CD4-positive, alpha-beta memory T cell (primary cell): ENCODE data around the gene ZNRF2. TPM values are rescaled to one million over a fixed set of nuclear protein-coding genes. Genes with fewer than 3 reads are reported as not detected.
A peak's percentile ranks its signal among the peaks of the same experiment; 100 is the strongest.

Source experiments
- CTCF ChIA-PET: fragments of 350-600 bp; sonication (Branson Sonifier 250); formaldehyde crosslinking; loops from one replicate; lab custom pipeline; 2021; ENCODE audit warnings: inconsistent platforms; ENCODE audit not compliant: partially characterized antibody; lab: Charles Lee
- POLR2A ChIA-PET: fragments of 350-600 bp; sonication (Branson Sonifier 250); formaldehyde crosslinking; loops from one replicate; lab custom pipeline; 2021; ENCODE audit not compliant: partially characterized antibody; lab: Charles Lee
- DNase-seq, 5 donors: peaks; one replicate each; pipeline versions ENCODE4 v3.0.0 to v3.0.0-alpha.2; 2020 to 2022; ENCODE audit warnings: mixed read lengths in 1 of 5
- H3K27ac ChIP-seq: one replicate; pipeline ENCODE4 v1.7.0; 2013; ENCODE audit warnings: low read depth, low read length
- H3K27me3 ChIP-seq: 2 replicates; pipeline ENCODE4 v1.7.0; 2013; ENCODE audit warnings: mild to moderate bottlenecking, low read length, moderate library complexity; ENCODE audit not compliant: insufficient read depth
- H3K36me3 ChIP-seq: 2 replicates; pipeline ENCODE4 v1.7.0; 2013; ENCODE audit warnings: mild to moderate bottlenecking, low read length, moderate library complexity; ENCODE audit not compliant: insufficient read depth
- H3K4me1 ChIP-seq: 2 replicates; pipeline ENCODE4 v1.7.0; 2013; ENCODE audit warnings: mild to moderate bottlenecking, low read length, moderate library complexity; ENCODE audit not compliant: insufficient read depth
- H3K4me3 ChIP-seq, 2 donors: one replicate each; pipeline ENCODE4 v1.7.0; 2013; ENCODE audit warnings: low read length in 2 of 2, mild to moderate bottlenecking in 1 of 2
- H3K9me3 ChIP-seq, 2 donors: one replicate each; pipeline ENCODE4 v1.7.0; 2013; ENCODE audit warnings: low read length in 2 of 2, control low read depth in 1 of 2; ENCODE audit not compliant: control insufficient read depth in 1 of 2
- H3K27ac Mint-ChIP-seq, 7 donors: one replicate each; pipeline ENCODE4 v1.8.0; 2020 to 2021; ENCODE audit warnings: mixed read lengths in 7 of 7, mild to moderate bottlenecking in 6 of 7, inconsistent platforms in 3 of 7, moderate library complexity in 3 of 7
- H3K27me3 Mint-ChIP-seq, 2 donors: one replicate each; pipeline ENCODE4 v1.8.0; 2020 to 2021; ENCODE audit warnings: mixed read lengths in 2 of 2
- H3K36me3 Mint-ChIP-seq, 2 donors: one replicate each; pipeline ENCODE4 v1.8.0; 2020 to 2021; ENCODE audit warnings: mixed read lengths in 2 of 2, inconsistent platforms in 1 of 2, mild to moderate bottlenecking in 1 of 2
- H3K4me1 Mint-ChIP-seq, 4 donors: one replicate each; pipeline ENCODE4 v1.8.0; 2020 to 2021; ENCODE audit warnings: mixed read lengths in 4 of 4, mild to moderate bottlenecking in 1 of 4
- H3K4me3 Mint-ChIP-seq, 8 donors: one replicate each; pipeline ENCODE4 v1.8.0; 2020 to 2021; ENCODE audit warnings: mixed read lengths in 8 of 8, mild to moderate bottlenecking in 7 of 8, moderate library complexity in 6 of 8, inconsistent platforms in 3 of 8
- H3K9me3 Mint-ChIP-seq, 8 donors: one replicate each; pipeline ENCODE4 v1.8.0; 2020 to 2021; ENCODE audit warnings: mixed read lengths in 8 of 8, mild to moderate bottlenecking in 5 of 8, inconsistent platforms in 3 of 8, moderate library complexity in 1 of 8
- intact Hi-C: fragments of 100-400 bp; cut with micrococcal nuclease; formaldehyde crosslinking; loops from one replicate; pipeline ENCODE4 v1.15.1; 2023
- polyA plus RNA-seq, 2 donors: library from polyadenylated mRNA; unstranded; fragments of 300-500 nt; fragmentation: Illumina TruSeq; gene quantifications; one replicate each; pipeline ENCODE4 v1.2.3, GENCODE V29; 2021
- total RNA-seq, 2 experiments: library from RNA; stranded (reverse); gene quantifications; one replicate each; pipeline ENCODE4 v1.2.3, GENCODE V29; 2021

The ZNRF2 gene
- total and polyA plus RNA-seq, 4 experiments from 2014 or later: 0.59 to 39.4 (median 20.4) TPM

DNA sequence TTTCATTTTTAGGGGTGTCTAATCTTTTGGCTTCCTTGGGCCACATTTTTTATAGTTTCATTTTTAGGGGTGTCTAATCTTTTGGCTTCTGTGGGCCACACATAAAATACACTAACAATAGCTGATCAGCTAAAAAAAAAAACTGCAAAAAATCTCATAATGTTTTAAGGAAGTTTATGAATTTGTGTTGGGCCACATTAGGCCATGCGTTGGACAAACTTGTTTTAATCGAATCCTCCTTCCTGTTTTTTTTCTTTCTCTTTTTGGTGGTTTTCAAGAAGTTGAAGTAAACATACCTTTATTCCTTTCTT, 37.4 kb downstream of the ZNRF2 start:
- Histone ChIP-seq H3K36me3 (no peaks in the 10 kb centered on the region), H3K4me1 (peaks cover 69% of the 10 kb centered on the region), H3K27me3 (no peaks in the 10 kb centered on the region), H3K4me3 (peak overlapping the region; percentile 32 to 39), H3K27ac (peak overlapping the region; percentile 76), H3K9me3 (no peaks in the 10 kb centered on the region)
- CTCF ChIA-PET: interaction anchor here (0.9 to 7.7 kb wide), 10 partner anchors 9 to 157 kb away, joined by 3 to 55 read pairs (median 4); partner anchors contain the start of gene NOD1
- H3K27me3 Mint-ChIP-seq: no peaks in the 10 kb centered on the region
- peaks cover 0 to 4% (median 0%) of the 10 kb centered on the region in 8 donors for H3K9me3 Mint-ChIP-seq
- H3K4me3 Mint-ChIP-seq: peak overlapping the region; percentile 80 to 92 (median 89)
- POLR2A ChIA-PET: interaction anchor here (0.9 to 4.4 kb wide), 17 partner anchors 9 to 187 kb away, joined by 3 to 78 read pairs (median 9); partner anchors contain the start of genes MTURN and ZNRF2
- peak overlapping the region; percentile 85 to 98 (median 96) for H3K27ac Mint-ChIP-seq
- H3K36me3 Mint-ChIP-seq: peaks cover 14% of the 10 kb centered on the region in 2 donors
- peaks cover 53 to 84% (median 68%) of the 10 kb centered on the region in 4 donors for H3K4me1 Mint-ChIP-seq
- intact Hi-C loops: loop anchor here (1.0 to 2.0 kb wide), 4 partner anchors 8 to 36 kb away; no protein-coding TSS in a partner anchor
- peak in 2 of 5 donors; percentile 10 to 30 for DNase-seq

DNA sequence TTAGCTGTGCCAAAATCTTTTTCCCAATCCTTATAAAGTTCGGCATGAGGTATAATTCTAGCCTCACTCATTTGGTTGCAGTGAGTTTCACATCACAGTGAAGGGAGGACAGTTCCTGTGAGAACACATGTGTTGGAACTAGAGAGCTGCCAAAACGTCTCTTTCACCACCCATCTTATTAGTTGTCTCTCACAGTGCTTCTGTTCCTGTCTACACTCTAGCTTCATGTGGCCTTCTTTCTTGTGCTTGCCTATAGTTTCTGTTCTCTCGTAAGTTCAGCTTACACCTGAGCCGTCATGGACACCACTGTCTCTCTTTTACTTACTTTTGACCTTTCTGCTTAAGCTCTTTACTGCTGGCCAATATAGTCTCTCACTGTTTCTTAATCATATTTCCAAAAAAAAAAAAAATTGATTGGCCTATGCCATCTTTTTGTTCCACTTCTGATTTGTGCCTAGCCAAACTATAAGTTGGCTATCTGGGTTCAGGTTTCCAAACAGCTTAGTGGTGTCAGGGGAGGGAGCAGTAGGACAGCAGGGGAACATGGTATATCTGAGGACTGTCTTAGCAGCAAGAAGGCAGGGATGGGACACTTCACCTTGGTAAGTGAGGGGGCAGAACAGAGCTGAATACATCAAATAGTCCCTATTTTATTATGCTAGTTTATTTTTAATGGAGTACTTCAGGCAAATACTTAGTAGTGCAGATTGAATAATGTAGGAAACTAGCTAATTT, 38.0 kb downstream of the ZNRF2 start:
- ChIA-PET POLR2A (interaction anchor here (0.6 to 4.4 kb wide), 22 partner anchors 9 to 412 kb away, joined by 3 to 78 read pairs (median 7); partner anchors contain the start of genes MTURN, NOD1 and ZNRF2), CTCF (interaction anchor here (0.7 to 7.7 kb wide), 17 partner anchors 8 to 156 kb away, joined by 3 to 55 read pairs (median 3); partner anchors contain the start of gene NOD1)
- Mint-ChIP-seq H3K27ac (peak overlapping the region; percentile 85 to 98 (median 96)), H3K4me1 (peaks cover 53 to 82% (median 65%) of the 10 kb centered on the region in 4 donors), H3K9me3 (peaks cover 0 to 4% (median 0%) of the 10 kb centered on the region in 8 donors), H3K36me3 (peaks cover 14 to 16% of the 10 kb centered on the region in 2 donors), H3K27me3 (no peaks in the 10 kb centered on the region), H3K4me3 (peak overlapping the region; percentile 80 to 92 (median 89))
- Histone ChIP-seq H3K27me3 (no peaks in the 10 kb centered on the region), H3K27ac (peak overlapping the region; percentile 76), H3K36me3 (no peaks in the 10 kb centered on the region), H3K4me3 (peak overlapping the region; percentile 32 to 39), H3K4me1 (peaks cover 63% of the 10 kb centered on the region), H3K9me3 (no peaks in the 10 kb centered on the region)
- peak in 4 of 5 donors; percentile 29 to 45 (median 37) for DNase-seq
- intact Hi-C loops: loop anchor here (1.0 to 2.0 kb wide), 4 partner anchors 8 to 36 kb away; no protein-coding TSS in a partner anchor

DNA sequence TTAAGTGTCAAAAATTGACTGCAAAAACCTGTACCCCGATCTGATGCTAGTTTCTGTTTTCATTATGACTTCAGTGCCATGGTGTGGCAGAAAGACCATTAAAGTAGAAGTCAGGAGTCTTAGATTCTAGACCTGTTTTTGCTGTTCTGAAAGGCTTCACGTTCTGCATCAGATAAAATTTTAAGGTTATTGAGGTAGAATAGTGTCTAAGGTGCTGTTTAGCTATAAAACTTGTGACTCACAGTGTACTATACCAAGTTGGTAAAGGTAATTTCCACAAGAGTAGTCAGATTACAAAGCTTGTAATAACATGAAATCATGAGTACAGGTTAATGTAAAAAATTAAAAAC, 38.6 kb downstream of the ZNRF2 start:
- peak overlapping the region; percentile 80 to 92 (median 89) for H3K4me3 Mint-ChIP-seq
- H3K9me3 Mint-ChIP-seq: peaks cover 0 to 4% (median 0%) of the 10 kb centered on the region in 8 donors
- peaks cover 47 to 78% (median 60%) of the 10 kb centered on the region in 4 donors for H3K4me1 Mint-ChIP-seq
- H3K27me3 ChIP-seq: no peaks in the 10 kb centered on the region
- H3K4me3 ChIP-seq: peak overlapping the region; percentile 32 to 39
- intact Hi-C loops: loop anchor here (2.0 kb wide), 1 partner anchor 16 kb away; no protein-coding TSS in a partner anchor
- peaks cover 61% of the 10 kb centered on the region for H3K4me1 ChIP-seq
- ChIA-PET CTCF (interaction anchor here (0.7 to 7.7 kb wide), 13 partner anchors 8 to 155 kb away, joined by 3 to 55 read pairs (median 4); partner anchors contain the start of gene NOD1), POLR2A (interaction anchor here (0.6 to 4.4 kb wide), 18 partner anchors 8 to 412 kb away, joined by 3 to 78 read pairs (median 8); partner anchors contain the start of genes NOD1 and ZNRF2)
- no peaks in the 10 kb centered on the region for H3K36me3 ChIP-seq
- peaks cover 14 to 16% of the 10 kb centered on the region in 2 donors for H3K36me3 Mint-ChIP-seq
- peak overlapping the region; percentile 85 to 98 (median 96) for H3K27ac Mint-ChIP-seq
- DNase-seq: peak in 4 of 5 donors; percentile 19 to 25 (median 20)
- H3K9me3 ChIP-seq: no peaks in the 10 kb centered on the region
- no peaks in the 10 kb centered on the region for H3K27me3 Mint-ChIP-seq
- peak overlapping the region; percentile 76 for H3K27ac ChIP-seq

DNA sequence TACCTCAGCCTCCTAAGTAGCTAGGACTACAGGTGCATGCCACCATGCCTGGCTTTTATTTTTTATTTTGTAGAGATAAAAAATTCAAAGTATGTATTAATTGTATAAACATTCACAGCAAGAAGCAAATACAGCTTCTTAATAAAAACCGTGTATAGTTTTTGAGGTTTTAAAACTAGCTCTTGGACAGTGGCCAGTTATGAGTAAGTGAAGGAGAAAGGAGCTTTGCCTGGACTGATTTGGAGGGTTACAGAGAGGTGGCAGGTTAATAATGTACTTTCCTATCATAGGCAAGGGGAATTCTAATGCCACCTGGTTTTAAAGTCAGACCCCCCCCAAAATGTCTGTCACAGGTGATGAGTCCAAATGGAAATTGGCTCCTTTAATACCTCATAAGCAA, 43.4 kb downstream of the ZNRF2 start:
- intact Hi-C loops: no loop called here
- Histone ChIP-seq H3K36me3 (no peaks in the 10 kb centered on the region), H3K4me3 (no peak overlapping the region), H3K4me1 (peaks cover 67% of the 10 kb centered on the region), H3K9me3 (no peaks in the 10 kb centered on the region), H3K27me3 (no peaks in the 10 kb centered on the region), H3K27ac (no peak overlapping the region)
- H3K36me3 Mint-ChIP-seq: peaks cover 12 to 16% of the 10 kb centered on the region in 2 donors
- ChIA-PET CTCF (interaction anchor here (1.1 to 7.7 kb wide), 2 partner anchors 14 to 23 kb away, joined by 3 to 55 read pairs; no protein-coding TSS in a partner anchor), POLR2A (interaction anchor here (0.7 to 8.4 kb wide), 4 partner anchors 10 to 151 kb away, joined by 3 to 77 read pairs (median 4); no protein-coding TSS in a partner anchor)
- no peaks in the 10 kb centered on the region for H3K27me3 Mint-ChIP-seq
- no peak overlapping the region for H3K4me3 Mint-ChIP-seq
- H3K4me1 Mint-ChIP-seq: peaks cover 53 to 80% (median 67%) of the 10 kb centered on the region in 4 donors
- no peak for DNase-seq
- peak overlapping the region in 3 of 7 donors; percentile 16 to 53 (median 19) for H3K27ac Mint-ChIP-seq
- H3K9me3 Mint-ChIP-seq: peaks cover 0 to 4% (median 0%) of the 10 kb centered on the region in 8 donors

DNA sequence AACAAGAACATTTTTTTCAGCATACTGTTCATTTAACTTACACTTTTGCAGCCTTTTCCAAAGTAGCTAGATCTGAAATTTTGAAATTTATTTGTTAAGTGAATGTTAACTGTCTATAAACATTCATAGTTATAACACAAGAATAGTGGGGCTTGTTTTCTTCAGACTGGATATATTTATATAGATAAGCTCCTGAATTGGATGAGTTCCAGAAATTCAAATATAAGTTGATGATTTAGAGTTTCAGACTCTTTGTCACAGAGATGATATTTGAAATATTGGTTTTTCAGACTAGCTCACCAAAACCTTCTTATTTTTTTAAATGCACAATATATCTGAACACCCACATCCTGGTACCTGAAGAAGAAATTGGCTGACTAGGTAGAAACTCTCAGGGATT, 44.0 kb downstream of the ZNRF2 start:
- intact Hi-C loops: no loop called here
- Histone ChIP-seq H3K4me3 (no peak overlapping the region), H3K36me3 (no peaks in the 10 kb centered on the region), H3K27me3 (no peaks in the 10 kb centered on the region), H3K9me3 (no peaks in the 10 kb centered on the region), H3K4me1 (peaks cover 61% of the 10 kb centered on the region), H3K27ac (no peak overlapping the region)
- peaks cover 0 to 4% (median 0%) of the 10 kb centered on the region in 8 donors for H3K9me3 Mint-ChIP-seq
- no peak for DNase-seq
- ChIA-PET POLR2A (interaction anchor here (0.7 to 8.4 kb wide), 6 partner anchors 11 to 151 kb away, joined by 3 to 77 read pairs (median 4); partner anchors contain the start of gene ZNRF2), CTCF (interaction anchor here (1.1 to 7.7 kb wide), 2 partner anchors 14 to 22 kb away, joined by 3 to 55 read pairs; no protein-coding TSS in a partner anchor)
- no peaks in the 10 kb centered on the region for H3K27me3 Mint-ChIP-seq
- H3K4me3 Mint-ChIP-seq: peak overlapping the region in 1 of 8 donors; percentile 32
- H3K36me3 Mint-ChIP-seq: peaks cover 8 to 16% of the 10 kb centered on the region in 2 donors
- peaks cover 49 to 76% (median 63%) of the 10 kb centered on the region in 4 donors for H3K4me1 Mint-ChIP-seq
- peak overlapping the region in 5 of 7 donors; percentile 16 to 86 (median 53) for H3K27ac Mint-ChIP-seq

DNA sequence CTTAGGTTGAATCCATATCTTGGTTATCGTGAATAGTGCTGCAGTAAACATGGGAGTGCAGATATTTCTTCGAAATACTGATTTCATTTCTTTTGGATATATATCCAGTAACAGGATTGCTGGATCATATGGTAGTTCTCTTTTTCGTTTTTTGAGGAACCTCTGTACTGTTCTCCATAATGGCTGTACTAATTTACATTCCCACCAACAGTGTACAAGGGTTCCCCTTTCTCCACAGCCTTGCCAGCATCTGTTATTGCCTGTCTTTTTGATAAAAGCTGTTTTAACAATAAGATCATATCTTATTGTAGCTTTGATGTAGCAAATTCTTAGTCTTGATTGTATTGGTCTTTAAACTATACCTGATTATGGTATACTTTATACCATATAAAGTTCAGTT, 45.3 kb downstream of the ZNRF2 start:
- H3K9me3 Mint-ChIP-seq: peaks cover 0 to 4% (median 0%) of the 10 kb centered on the region in 8 donors
- H3K9me3 ChIP-seq: no peaks in the 10 kb centered on the region
- H3K27me3 ChIP-seq: no peaks in the 10 kb centered on the region
- H3K27ac ChIP-seq: peak overlapping the region; percentile 30
- POLR2A ChIA-PET: interaction anchor here (1.6 to 8.4 kb wide), 4 partner anchors 8 to 44 kb away, joined by 6 to 77 read pairs (median 26); no protein-coding TSS in a partner anchor
- no peaks in the 10 kb centered on the region for H3K36me3 ChIP-seq
- CTCF ChIA-PET: interaction anchor here (1.3 to 3.1 kb wide), 4 partner anchors 7 to 51 kb away, joined by 3 to 12 read pairs (median 6); no protein-coding TSS in a partner anchor
- peak overlapping the region in 2 of 8 donors; percentile 43 to 82 for H3K4me3 Mint-ChIP-seq
- H3K27me3 Mint-ChIP-seq: no peaks in the 10 kb centered on the region
- peak overlapping the region in 6 of 7 donors; percentile 25 to 88 (median 66) for H3K27ac Mint-ChIP-seq
- no peak overlapping the region for H3K4me3 ChIP-seq
- H3K4me1 ChIP-seq: peaks cover 65% of the 10 kb centered on the region
- intact Hi-C loops: loop anchor here (1.0 to 2.0 kb wide), 3 partner anchors 7 to 19 kb away; no protein-coding TSS in a partner anchor
- H3K36me3 Mint-ChIP-seq: peaks cover 6 to 17% of the 10 kb centered on the region in 2 donors
- no peak for DNase-seq
- peaks cover 56 to 82% (median 69%) of the 10 kb centered on the region in 4 donors for H3K4me1 Mint-ChIP-seq
